ENCODE results near the gene STX10.

DNA sequence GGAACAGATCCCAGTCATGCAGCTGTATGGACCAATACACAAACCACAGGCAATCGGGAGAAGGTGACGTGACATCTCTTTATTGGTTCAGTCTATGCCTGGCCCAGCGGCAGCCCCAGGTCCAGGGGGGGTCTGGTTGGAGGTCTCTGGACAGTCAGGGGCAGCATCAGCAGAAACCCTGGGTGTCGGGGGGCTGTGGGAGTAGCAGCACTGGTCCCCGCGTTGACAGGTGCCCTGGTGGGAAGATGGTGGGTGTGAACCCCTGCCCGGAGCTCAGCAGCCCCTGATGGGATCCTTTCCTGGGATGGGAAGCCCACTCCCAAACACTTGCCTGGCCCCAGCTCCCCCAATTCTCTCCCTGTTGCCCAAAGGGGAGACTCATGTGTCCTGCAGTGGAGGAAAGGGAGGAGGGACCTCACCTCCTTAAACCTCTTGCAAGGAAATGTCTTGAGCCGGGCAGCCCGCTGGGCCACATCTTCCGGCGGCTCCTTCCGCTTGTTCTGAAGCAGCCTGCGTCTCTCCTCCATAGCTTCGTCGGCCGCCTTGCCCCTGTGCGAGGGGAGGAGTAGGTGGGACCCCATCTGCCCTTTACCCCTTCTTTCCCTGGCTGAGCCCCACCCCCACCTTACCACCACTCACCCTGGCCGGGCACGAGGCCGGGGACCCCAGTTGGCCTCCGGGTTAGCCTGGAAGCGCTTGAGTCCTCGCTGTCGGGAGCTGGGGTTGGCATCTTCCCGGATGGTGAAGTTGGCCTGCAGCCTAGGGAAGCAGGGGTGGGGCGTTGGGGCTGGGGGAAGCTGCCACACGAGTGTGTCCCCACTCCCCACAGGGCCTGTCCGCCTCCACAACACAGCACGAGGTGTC is 45.1 kb downstream of the STX10 start:
- no peak for TF ChIP-seq CTCF (IDR thresholded peaks at IDR 0.05)
- TF ChIP-seq POLR2AphosphoS5 (IDR thresholded peaks at IDR 0.05) = no peak
